GM18508 (cell line): ENCODE measurements around the gene GCNT2.
"Not testable (repeated sequence)": the region's sequence is repeated elsewhere in the genome, so short reads cannot be mapped to it uniquely, and the experiment has no call there.

Experiments
- ATAC-seq: cut with Tn5 transposase; IDR thresholded peaks from one replicate; pipeline ENCODE4 v1.9.1; 2021; ENCODE audit warnings: moderate number of reproducible peaks; ENCODE audit not compliant: insufficient read depth, unreplicated experiment

The GCNT2 gene

DNA sequence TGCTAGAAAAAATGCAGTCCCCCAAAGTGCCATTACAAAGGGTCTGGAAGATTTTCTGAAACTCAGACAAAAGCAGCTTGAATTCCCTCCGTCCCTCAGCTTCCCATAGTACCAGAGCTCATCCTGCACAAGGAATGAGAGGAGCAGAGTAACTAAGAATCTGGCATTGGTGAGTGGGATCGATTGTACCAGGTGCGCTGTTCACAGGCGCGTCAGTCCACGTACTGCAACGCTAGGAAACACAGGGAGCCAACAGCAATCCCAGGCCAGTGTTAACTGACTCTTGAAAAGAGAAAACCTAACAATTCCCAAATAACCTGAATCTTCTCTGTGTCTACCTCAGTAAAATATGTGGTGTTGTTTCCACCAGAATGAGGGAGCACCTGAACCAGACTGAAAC, 77.9 kb downstream of the GCNT2 start:
- no peak for ATAC-seq

DNA sequence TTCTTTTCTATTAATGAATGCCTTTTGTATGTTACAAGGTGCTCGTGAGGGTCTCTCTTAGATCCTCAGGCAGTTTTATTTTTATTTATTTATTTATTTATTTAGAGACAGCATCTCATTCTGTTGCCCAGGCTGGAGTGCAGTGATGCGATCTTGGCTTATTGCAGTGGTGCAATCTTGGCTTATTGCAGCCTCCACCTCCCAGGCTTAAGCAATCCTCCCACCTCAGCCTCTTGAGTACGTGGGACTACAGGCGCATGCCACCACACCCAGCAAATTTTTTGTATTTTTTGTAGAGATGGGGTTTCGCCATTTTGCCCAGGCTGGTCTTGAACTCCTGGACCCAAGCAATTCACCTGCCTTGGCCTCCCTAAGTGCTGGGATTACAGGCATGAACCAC, 79.5 kb downstream of the GCNT2 start:
- ATAC-seq: not testable (repeated sequence)

DNA sequence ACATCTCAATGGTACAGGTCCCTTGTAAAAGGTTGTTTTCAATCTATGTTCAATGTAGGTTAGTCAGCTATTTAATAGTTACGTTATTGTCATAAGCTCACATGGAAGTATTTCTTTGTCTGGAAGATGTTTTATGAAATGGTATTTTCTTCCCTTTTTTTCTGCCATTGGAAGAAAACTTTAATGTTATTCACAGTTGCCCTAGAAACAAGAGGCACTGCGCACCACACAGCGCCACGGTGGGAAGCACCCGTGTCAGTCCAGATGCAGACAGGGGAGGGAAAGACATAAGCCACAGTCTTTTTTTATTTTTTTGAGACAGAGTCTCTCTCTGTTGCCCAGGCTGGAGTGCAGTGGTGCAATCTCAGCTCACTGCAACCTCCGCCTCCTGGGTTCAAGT, 82.1 kb downstream of the GCNT2 start:
- ATAC-seq: no peak

DNA sequence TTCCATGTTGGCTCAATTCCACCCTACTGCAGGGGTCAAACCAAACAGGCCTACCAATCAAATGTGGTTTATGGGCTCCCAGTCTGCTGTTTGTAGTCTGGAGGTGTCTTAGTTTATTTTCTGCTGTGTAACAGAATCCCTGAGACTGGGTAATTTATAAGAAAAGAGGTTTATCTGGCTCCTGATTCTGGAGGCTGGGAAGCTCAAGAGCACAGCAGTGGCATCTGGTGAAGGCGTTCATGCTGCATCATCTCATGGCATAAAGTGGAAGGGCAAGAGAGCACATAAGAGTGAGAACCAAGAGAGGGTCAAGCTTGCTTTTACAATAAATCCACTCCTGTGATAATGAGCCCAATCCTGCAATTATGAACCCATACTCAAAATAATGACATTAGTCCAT, 87.9 kb downstream of the GCNT2 start:
- no peak for ATAC-seq

DNA sequence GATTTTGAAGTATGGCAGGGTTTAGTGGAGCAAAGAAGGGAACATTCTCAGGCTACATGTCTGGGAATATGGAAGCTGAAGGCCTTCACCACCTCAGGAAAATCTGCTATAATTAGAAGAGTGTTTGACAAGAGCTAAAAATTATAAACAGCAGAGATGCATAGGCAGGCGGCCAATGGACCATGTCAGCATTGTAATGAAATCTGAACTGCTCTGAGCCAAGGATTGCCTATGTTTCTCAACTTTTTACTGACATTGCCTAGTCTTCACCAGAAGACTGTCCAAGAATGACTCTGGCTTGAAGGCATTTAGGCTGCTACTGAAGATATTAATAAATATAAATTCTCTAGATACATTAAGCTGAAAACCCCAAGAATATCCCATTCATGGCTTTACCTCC, 89.1 kb downstream of the GCNT2 start:
- no peak for ATAC-seq

DNA sequence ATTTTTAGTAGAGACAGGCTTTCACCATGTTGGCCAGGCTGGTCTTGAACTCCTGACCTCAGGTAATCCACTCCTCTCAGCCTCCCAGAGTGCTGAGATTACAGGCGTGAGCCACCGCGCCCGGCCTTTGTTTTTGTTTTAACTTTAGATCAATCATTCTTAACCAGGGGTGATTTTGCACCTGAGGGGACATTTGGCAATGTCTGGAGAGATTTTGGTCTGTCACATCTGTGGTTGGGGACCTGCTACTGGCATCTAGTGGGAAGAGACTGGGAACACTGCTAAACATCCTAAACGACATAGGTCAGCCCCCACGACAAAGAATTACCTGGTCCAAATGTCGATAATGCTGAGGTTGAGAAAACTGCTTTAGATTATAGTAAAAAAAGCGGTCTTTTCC, 91.0 kb downstream of the GCNT2 start:
- no peak for ATAC-seq

DNA sequence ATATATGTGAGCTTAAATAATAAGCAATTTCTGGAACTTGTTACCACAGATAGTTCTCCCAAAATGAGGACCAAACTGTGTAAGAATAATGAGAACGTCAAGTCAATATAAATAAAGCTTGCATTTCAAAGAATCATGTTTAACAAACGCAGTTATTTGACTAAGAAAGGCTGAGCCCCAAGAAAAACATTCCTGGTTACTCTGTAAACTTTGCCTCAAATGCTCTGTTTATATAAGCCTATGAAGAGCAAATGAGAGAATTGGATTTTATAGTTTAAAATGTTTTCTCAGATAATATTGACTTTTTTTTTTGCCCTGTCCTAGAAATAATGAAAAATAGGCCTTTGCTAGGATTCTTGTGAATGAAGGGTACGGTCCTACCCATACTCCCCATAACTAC, 91.9 kb downstream of the GCNT2 start:
- ATAC-seq: no peak

DNA sequence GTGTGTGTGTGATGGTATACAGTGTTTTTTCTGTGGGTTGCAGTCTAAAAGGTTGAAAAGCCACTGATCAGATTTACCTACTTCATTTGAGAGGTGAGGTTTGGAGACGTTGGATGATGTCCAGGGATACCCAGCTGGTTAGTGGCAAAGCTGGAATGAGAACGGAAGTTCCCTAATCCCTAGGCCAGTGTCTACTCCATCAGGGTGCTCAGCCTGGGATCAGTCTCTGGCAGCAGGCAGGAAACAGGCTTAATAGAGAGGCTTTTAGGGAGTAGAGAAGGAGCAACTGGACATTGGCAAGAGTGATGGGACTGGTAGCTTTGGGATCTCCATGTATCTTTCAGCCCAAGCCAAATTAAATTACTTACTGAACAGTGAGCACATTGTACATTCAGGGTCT, 92.6 kb downstream of the GCNT2 start:
- ATAC-seq: no peak

DNA sequence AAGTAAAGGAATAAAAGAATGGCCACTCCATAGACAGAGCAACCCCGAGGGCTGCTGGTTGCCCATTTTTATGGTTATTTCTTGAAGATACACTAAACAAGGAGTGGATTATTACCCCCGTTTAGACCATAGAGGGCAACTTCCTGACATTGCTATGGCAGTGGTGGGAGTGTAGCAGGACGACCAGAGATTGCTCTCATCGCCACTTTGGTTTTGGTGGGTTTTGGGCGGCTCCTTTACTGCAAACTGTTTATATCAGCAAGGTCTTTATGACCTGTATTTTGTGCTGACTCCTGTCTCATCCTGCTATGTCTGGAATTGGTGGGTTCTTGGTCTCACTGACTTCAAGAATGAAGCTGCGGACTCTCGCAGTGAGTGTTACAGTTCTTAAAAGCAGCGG, 94.5 kb downstream of the GCNT2 start:
- ATAC-seq: no peak

DNA sequence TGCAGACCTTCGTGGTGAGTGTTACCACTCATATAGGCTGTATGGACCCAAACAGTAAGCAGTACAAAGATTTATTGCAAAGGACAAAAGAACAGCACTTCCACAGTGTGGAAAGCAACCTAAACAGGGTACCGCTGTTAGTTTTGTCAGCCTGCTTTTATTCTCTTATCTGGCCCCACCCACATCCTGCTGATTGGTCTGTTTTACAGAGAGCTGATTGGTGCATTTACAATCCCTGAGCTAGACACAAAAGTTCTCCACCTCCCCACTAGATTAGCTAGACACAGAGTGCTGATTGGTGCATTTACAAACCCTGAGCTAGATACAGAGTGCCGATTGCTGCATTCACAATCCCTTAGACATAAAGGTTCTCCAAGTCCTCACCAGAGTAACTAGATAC, 95.1 kb downstream of the GCNT2 start:
- not testable (repeated sequence) for ATAC-seq

DNA sequence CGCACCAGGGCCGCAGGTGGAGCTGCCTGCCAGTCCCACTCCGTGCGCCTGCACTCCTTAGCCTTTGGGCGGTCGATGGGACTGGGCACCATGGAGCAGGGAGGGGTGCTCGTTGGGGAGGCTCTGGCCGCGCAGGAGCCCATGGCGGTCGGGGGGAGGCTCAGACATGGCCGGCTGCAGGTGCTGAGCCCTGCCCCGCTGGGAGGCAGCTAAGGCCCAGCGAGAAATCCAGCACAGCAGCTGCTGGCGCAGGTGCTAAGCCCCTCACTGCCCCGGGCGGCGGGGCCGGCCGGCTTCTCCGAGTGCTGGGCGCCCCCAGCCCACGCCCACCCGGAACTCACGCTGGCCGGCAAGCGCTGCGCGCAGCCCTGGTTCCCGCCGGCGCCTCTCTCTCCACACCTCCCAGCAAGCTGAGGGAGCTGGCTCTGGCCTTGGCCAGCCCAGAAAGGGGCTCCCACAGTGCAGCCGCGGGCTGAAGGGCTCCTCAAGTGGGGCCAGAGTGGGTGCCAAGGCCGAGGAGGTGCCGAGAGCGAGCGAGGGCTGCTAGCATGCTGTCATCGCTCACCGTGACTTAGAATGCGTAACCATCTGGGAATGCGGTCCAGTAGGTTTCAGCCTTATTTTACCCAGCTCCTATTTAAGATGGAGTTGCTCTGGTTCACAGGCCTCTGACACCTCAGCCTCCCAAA, 96.0 kb downstream of the GCNT2 start:
- ATAC-seq: no peak

DNA sequence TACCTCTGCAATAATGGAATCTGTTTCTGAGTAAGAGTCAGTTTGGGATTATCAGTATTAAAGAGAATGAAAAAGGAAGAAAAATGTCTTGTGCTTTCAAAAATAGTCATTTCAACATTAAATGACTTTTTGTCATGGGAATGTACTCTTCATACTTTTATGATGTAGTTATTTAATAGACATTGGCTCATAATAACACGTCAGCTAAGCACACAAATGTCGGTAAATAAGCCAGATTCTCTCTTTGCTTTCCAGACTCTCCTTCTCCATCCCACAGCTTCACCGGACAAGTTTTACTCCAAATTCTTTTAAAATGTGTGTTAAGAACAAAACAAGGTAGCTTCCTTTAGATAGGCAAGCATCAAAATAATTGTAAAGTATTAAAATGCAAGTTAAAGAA, 97.3 kb downstream of the GCNT2 start:
- no peak for ATAC-seq

DNA sequence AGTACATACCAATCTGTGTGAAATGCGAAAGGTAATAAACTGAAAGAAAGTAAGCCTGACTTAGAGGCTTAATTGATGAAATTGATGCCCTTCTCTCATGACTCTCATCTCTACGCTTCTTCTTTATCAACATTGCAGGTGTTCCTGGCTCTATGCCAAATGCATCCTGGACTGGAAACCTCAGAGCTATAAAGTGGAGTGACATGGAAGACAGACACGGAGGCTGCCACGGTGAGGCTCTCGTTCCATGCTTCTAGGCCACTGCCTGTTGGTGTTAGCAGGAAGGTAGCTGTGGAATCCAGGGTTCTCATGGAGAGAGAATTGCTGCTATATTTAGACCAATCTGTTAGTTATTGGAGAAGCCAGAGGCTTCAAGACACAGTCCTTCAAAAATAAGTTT, 100.1 kb downstream of the GCNT2 start:
- no peak for ATAC-seq

DNA sequence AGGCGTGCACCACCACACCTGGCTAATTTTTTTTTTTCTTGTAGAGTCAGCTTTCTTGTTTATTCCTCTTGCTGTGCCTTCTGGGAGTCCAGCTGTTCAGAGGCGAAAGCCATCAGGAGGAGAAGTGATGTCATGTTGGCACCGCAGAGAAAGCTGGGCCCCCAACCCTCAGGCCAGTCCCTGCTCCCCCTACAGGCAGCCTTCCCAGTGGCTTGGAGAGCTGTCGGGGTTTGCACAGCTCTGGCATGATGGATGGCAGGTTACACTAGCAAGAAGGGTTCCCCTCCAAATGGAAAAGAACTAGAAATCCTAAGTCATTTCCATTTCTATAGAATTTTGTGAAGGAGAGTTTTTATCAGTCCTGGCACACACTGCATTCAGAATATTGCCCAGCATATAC, 100.7 kb downstream of the GCNT2 start:
- ATAC-seq: no peak

DNA sequence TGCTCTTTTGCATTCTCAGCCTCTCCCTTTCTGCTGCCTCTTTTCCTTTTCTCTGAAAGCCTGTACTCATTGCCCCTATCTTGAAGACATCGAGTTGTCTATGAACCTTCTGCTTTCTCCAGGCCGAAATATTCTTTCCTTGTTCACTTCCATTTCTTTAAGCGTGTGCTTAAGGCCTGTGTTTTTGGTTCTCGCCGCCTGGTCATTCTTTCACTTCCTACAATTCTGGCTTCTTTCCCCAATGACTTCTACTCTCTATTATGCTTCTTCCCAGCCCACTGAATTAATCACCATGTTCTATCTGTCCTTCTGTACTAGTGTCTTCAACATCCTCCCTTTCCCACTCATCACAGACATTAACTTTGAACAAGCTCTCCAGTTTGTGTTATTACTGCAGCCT, 103.7 kb downstream of the GCNT2 start:
- no peak for ATAC-seq

DNA sequence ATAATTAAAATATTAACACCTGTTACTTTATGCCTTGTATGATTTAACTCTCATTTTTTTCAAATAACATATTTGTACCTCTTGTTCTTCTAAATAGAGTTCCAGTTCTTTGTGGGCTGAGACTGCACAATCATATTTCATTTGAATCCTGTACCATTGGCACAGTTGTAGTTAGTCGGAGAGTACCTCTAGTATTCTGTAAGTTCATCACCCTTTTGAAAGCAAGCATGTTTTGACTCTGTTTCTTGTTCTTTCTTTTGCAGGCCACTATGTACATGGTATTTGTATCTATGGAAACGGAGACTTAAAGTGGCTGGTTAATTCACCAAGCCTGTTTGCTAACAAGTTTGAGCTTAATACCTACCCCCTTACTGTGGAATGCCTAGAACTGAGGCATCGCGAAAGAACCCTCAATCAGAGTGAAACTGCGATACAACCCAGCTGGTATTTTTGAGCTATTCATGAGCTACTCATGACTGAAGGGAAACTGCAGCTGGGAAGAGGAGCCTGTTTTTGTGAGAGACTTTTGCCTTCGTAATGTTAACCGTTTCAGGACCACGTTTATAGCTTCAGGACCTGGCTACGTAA, 105.1 kb downstream of the GCNT2 start:
- no peak for ATAC-seq

DNA sequence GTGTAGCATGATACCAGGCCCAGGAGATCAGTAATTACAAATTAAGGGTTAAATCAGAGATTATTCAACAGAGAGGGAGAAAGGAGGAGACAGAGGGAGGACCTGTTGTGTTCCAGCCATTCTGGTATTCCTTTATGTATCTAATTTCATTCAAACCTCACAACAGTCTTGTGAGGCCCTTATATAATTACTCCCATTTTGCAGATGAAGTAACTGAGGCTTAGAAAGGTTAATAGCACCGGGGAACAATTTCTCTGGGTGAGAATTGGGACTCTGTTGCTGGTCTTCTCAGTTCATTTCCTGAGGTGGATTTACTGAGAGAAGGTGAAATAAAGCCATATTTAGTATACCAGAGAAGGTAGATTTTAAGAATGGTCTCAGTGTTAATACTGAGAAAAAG, 106.6 kb downstream of the GCNT2 start:
- ATAC-seq: no peak

DNA sequence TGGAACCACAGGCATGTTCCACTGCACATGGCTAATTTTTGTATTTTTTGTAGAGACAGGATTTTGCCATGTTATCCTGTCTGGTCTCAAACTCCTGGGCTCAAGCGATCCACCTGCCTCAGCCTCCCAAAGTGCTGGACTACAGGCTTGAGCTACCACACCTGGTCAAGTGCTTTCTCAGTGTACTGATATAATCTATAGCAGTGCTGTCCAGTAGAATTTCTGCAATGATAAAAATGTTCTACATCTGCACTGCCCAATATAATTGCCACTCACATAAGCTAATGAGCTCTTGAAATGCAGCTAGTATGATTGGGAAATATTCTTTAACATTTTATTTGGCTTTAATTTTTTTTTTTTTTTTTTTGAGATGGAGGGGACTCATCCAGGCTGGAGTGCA, 109.0 kb downstream of the GCNT2 start:
- no peak for ATAC-seq

DNA sequence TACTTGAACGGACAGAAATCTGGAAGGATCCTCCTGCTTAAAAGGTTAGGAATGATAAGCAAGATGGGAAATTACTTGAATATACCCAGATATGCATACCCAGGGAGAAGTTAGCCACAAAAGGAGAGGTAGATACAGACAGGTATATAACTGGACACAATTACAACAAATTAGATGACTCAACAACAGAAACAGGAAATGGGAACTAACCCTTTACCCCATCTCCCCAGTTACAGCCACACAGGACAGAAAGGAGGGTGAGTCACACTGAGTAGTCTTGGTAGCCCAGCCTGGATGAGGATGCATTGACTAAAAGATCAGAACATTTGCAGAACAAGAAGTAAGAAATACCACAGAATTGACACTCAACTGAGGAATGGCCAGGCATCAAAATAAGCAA, 112.1 kb downstream of the GCNT2 start:
- peak; percentile 99 for ATAC-seq

DNA sequence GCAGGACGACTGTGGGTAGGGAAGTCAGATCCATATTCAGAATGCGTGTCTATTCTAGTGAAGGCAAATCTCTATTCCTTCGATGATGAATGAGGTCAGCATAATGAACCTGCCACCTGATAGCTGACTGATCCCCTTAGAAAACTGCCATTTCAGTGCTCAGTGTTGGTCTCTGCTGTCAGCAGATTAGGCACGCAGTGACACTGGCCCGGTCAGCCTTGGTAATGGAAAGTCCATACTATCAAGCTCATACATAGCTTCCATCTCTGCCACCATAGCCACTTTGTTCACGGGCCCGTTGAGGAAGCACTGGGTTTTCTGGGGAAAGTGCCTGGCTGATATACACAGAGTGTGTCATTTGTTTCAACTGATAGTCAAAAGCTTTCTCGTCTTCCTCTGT, 119.3 kb downstream of the GCNT2 start:
- ATAC-seq: no peak

DNA sequence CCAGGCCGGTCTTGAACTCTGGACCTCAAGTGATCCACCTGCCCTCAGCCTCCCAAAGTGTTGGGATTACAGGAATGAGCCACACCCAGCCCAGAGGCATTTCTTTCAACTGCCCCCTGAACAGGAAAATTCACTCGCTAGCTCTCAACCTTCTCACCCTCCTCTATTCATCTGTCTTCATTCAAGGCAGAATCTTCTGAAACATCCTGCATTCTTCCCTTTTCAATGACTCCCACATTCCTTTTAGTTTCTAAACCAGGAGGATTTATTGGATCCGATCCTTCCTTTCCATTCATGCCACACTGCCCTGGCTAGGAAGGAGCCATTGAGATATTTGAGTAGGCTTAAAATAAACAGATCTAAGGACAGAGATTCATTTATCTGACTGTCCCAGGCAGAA, 120.4 kb downstream of the GCNT2 start:
- ATAC-seq: no peak

DNA sequence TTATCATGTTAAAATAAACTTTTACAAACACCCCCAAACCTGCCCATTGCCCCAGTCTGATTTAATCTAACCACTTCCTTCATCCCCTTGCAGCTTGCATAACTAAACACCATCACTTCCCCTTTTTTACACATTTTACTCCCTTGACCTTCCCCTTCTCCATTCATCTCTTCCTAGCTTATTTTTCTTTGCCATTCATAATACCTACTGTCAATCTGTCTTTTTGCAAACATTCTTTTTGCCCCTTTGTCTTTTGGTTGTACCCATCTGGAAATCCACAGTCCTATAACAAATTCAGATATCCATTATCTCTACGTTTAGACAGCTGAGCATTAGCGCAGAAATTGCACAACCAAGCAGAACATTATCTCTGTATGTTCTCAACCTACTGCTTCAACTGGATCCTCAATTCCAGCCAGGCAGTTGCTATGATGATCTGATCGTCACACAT, 122.1 kb downstream of the GCNT2 start:
- peak; percentile 76 for ATAC-seq
